Stimulated activated CD8-positive, alpha-beta memory T cell treated with anti-CD3 and anti-CD28 coated beads, Interleukin-4, amount 100 ng/mL, for 4 hours (primary cell): ENCODE results near the gene ST6GAL2.

Source experiments
- DNase-seq, 2 donors: peaks; one replicate each; pipeline ENCODE4 v3.0.0-alpha.2; 2020; ENCODE audit warnings: low read depth in 2 of 2, low spot score in 1 of 2

Gene ST6GAL2

DNA sequence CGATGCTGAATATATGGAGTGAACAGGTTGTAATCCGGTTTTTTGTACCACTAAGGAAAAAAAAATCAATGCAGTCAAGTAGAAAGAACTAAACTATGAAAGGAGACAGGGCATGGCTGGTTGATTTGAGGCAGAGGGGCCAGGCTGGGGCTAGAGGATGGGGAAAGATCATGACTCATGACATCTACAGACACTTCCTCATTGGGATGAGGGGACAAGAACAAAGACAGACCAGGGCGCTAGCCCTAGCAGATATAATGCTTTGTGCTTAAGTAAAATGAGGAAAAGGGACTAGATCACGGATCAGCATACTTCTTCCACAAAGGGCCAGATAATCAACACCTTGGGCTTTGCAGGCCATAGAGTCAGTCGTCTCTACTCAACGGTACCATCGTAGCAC is 55.8 kb downstream of the ST6GAL2 start:
- DNase-seq: no peak

DNA sequence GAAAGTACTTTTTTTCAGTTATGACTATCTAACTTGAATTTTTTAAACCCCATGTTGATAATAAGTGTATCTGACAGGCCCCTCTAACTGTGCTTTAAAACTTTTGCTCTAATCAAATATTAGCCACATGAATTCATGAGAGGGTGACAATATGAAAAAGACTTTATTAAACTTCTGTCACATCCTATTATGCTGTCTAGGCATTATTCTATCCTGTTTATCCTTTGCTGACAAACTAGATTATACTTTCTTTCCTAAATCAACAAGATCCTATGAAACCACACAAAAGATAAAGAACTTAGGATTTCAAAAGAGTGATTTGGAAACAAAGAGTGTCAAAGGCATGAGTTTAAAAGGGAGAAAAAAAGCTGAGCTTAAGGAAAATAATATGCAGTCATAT is 57.8 kb downstream of the ST6GAL2 start:
- DNase-seq: no peak

DNA sequence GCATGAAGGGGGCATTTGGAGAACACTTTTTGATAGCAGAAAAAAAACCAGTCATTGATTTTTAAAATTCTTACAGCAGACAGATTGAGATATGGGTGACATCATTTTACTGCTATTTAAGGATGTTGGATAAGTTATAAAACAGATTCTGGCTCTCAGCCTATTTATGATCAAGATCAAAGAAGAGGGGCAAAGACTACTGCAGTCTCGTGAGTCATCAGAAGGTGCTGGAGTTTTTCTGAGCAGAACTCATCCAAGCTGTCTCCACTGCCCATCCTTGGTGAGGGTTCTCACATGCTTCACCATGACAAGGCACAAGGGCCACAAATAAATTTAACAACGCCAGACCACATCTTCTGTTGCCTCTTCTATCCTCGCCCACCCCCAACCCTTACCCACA is 58.8 kb downstream of the ST6GAL2 start:
- DNase-seq: no peak

- no peak for DNase-seq
Observed at GRCh38 chr2:106825161-106825560, 60.8 kb downstream of the ST6GAL2 start.

- DNase-seq: no peak
Observed at GRCh38 chr2:106816974-106817373, 69.0 kb downstream of the ST6GAL2 start.

GRCh38 chr2:106812841-106813240 is 73.1 kb downstream of the ST6GAL2 start:
- DNase-seq: no peak

GRCh38 chr2:106812383-106812782 is 73.6 kb downstream of the ST6GAL2 start:
- no peak for DNase-seq

GRCh38 chr2:106805716-106806115 is 80.3 kb downstream of the ST6GAL2 start:
- no peak for DNase-seq

- no peak for DNase-seq
Observed at GRCh38 chr2:106804161-106804560, 81.8 kb downstream of the ST6GAL2 start.

DNA sequence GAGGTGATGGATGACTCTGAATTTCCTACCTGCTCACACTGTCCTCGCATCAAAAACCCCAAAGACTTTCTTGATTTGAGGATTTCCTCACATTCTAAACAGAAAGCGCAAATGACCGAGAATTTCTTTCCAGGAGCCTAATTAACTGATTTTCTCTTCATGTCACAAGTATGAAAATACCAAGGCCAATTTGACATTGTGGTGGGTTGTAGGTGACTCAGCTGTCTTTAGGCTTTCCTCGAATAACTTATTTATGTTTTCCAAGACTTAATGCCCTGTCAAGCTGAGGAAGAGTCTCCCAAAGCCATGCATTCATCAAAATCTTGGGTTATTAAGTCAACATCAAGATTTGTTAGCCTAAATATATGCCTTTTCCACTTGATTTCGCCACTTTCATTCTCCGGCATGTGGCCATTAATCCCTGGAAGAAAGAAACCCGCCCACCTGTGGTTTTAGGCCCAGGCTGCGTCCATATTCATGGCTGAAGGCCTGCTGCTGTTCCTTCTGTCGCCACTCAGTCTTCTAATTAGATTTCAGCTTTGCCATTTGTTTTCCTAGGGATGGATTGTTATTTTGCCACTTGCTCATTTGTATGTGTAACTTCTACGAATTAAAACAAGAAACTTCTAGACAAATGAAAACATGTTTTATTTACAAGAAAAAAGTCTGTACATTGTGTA is 84.9 kb downstream of the ST6GAL2 start:
- DNase-seq: no peak

DNA sequence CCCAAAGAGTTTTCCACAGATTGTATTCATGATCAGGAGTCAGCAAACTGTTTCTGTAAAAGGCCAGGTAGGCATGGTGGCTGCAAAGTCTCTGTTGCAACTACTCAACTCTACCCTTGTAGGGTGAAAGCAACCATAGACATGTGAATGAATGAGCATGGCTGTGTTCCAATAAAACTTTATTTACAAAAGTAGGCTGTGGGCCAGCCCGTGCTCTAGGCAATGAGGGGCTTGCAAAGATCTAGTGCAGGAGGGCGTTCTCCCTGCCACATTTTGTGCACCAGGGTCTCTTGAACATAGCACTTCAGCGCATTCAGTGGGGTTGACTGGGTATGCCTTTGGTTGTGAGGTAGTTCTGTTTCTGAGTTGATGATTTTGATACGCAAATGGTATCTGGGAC is 85.8 kb downstream of the ST6GAL2 start:
- DNase-seq: no peak

- no peak for DNase-seq
Observed at GRCh38 chr2:106798826-106799552, 87.0 kb downstream of the ST6GAL2 start.

DNA sequence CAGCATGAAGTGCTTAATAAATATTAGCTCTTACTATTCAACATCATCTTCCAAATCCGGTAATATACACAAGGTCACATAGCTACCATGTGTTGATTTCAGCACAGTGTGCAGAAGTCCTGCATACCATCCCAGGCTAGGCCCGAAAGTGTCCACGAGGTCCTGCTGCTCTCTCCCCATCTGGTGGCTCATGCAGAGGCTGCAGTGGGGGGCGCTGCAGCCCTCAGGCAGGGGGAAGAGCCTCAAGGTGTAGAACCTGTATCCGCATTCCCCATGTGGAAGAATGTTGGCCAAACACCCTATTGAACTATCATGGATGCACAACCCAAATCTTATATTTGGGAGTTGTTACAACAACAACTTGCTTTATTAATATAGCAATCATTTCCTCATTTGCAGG is 88.5 kb downstream of the ST6GAL2 start:
- DNase-seq: no peak

GRCh38 chr2:106792671-106793070 is 93.3 kb downstream of the ST6GAL2 start:
- DNase-seq: no peak

DNA sequence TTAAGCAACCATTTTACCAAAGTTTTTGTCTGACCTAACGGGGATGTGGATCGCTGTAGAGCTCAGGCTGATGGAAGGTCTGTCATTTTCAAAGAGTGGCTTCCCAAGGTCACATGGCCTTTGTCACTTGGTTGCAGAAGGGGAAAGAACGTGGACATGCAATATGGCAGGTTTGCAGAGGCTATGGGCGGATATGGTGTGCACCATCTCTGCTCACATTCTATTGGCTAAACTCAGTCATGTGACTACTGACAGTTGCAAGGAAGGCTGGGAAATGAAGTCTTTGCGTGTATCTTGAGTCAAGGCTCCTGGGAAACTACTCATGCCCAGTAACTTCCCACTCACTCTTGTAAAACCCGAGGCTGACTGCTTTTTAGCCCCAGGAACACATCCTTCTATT is 96.8 kb downstream of the ST6GAL2 start:
- DNase-seq: no peak

- no peak for DNase-seq
Observed at GRCh38 chr2:106782681-106783080, 103.3 kb downstream of the ST6GAL2 start.

DNA sequence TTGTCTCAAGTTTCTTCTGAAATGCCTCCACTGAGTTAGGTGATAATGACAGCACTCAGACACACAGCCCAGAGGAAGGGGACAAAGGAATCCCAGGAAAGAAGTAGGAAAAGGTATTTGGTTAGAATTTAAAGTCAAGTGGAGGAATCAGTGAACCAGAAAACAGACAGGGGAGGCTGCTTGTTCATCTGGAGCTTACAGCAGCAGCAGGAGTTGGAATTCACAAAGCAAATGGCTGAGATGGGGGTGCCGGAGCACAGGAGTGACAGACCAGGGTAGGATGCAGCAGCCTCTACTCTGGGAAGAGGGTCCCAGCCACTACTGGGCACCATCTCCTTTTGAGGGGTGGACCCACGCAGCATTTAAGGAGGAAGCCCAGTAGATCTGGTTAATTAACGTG is 104.8 kb downstream of the ST6GAL2 start:
- DNase-seq: no peak

DNA sequence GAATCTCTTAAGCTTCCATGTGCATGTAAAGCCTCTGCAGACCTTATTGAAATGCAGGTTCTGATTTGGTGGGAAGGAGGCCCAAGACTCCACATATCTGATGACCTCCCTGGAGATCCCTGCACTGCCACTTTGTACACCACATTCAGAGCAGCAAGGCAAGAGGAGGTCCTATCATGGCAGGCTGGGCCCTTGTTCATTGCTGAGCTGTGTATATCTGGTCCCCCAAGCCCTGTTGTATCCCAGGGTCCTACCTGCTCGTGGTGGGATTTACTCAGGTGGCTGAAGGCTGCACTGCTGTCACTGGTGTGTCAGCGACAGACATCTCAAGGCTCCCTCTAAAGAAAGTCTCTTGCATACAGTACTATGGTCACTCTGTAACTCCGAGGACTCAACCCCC is 114.2 kb downstream of the ST6GAL2 start:
- no peak for DNase-seq

GRCh38 chr2:106770986-106771385 is 115.0 kb downstream of the ST6GAL2 start:
- no peak for DNase-seq

DNA sequence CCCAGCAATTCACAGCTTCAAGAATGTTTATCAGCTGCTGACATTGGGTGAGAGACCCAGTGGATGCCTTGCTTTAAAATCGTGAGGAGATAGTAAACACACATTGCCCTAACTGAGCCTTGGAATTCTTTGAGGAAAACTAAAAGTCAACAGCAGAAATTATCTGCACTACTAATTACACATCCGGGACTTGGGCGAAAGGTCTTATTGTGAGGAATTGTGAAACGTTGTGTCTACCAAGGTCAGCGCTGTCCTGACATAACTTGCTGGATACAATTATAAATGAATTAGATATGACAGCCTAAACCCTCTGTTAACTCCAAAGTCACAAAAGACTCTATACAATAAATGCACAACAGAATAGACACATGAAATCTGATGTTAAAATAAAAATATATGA is 121.4 kb downstream of the ST6GAL2 start:
- no peak for DNase-seq

DNA sequence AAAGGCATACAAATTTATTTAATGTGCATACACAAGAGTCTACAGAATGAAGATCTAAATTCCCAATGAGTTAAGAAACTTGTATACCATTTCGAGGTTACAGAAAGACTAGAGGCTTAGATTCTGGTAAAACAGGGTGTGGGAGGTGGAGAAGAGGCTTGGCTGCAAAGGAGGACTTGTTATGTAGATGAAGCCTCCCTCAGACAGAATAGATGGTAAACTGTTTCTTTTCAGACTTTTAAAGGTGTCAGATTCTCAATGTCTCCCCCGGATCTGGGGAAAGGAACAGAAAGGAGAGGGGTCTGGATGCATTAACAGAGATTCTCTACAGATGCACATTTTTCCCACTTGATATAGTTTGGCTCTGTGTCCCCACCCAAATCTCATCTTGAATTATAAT is 126.0 kb downstream of the ST6GAL2 start:
- DNase-seq: no peak

GRCh38 chr2:106758901-106759497 is 127.0 kb downstream of the ST6GAL2 start:
- no peak for DNase-seq
